OCI-LY7 (cell line): ENCODE measurements around the gene AGER.

Source experiments
- CTCF ChIP-seq: fragments of 200-600 bp; sonication (generic); conservative IDR thresholded peaks from 2 replicates; pipeline ENCODE4 v1.5.1; 2014; ENCODE audit warnings: mild to moderate bottlenecking, antibody characterized with exemption, low read length, moderate library complexity, mixed read lengths
- EZH2phosphoT487 ChIP-seq: fragments of 200-600 bp; sonication (generic); IDR thresholded peaks from 2 replicates; pipeline ENCODE4 v1.6.1; 2018; ENCODE audit warnings: low read depth, borderline replicate concordance, mild to moderate bottlenecking, mixed run types, antibody characterized with exemption, low read length, moderate library complexity, mixed read lengths

DNA sequence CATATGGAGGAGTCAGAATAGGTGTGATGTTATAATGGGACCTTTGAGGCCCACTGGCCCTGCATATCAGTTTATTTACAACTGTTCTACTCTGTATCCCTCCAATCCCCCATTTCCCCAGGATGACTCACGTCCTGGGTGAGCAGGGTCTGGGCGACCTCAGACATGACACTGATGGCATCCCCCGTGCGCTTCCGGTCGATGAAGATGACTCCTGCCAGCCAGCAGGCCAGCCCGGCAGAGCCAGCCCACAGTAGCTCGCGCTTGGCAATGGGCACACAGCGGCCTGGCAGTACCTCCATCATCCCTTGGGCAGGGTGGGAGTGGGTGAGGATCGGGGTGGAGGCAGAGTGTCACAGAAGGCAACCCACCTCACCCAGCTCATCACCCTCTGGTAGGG lies 13.8 kb downstream of the AGER start:
- TF ChIP-seq CTCF (no peak), EZH2phosphoT487 (no peak)
